NCI-H2081 (cell line): ENCODE data around the gene NPAS4.
"Not testable (repeated sequence)": the region's sequence is repeated elsewhere in the genome, so short reads cannot be mapped to it uniquely, and the experiment has no call there.

Experiments used
- DNase-seq, 2 experiments: peaks; one replicate each; lab custom pipeline; 2025; lab: John Stamatoyannopoulos, UW

The NPAS4 gene

DNA sequence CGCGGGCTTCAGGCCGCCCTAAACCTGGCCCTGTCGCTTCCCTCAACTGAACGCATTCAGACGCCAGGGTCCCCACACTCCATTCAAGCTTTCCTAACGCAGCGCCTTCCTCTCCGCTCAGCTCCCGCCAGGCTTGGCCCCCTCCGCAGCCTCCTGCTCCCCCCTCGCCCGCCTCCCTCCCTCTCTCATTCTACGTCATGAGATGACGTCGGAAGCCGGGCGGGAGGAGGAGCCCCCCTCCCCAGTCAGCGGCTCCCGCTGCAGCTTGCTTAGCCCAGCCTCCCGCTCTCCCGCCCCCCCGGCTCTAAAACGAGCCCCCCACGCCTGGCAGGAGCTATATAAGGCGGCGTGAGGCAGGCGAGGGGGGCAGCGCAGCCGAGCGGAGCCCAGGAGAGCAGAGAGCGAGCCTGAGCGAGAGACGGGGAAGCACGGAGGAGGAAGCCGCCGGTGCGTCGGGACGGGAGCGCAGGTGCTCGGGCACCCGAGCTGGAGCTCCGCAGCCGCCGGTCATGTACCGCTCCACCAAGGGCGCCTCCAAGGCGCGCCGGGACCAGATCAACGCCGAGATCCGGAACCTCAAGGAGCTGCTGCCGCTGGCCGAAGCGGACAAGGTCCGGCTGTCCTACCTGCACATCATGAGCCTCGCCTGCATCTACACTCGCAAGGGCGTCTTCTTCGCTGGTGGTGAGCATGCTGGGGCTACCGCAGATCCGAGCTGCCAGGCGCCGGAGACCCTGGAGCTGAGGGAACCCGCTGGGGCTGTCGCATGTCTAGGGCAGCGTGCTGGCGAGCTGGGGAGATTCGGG is at the start of gene NPAS4:
Gene NPAS4 (plus strand): TSS at position 365 of the 806 bp plus-strand sequence. CDS start 145 bp downstream, at position 510.
- DNase-seq: peak; percentile 75 to 80

- DNase-seq: peak; percentile 95
Measured at GRCh38 chr11:66371627-66372415, 49.0 kb upstream of the NPAS4 start, which contains the start of gene SLC29A2. TSS of gene SLC29A2 (minus strand) at chr11:66371760. CDS start at chr11:66371591, 169 bp downstream.

- no peak for DNase-seq
Measured at GRCh38 chr11:66373265-66373664, 47.6 kb upstream of the NPAS4 start.

DNA sequence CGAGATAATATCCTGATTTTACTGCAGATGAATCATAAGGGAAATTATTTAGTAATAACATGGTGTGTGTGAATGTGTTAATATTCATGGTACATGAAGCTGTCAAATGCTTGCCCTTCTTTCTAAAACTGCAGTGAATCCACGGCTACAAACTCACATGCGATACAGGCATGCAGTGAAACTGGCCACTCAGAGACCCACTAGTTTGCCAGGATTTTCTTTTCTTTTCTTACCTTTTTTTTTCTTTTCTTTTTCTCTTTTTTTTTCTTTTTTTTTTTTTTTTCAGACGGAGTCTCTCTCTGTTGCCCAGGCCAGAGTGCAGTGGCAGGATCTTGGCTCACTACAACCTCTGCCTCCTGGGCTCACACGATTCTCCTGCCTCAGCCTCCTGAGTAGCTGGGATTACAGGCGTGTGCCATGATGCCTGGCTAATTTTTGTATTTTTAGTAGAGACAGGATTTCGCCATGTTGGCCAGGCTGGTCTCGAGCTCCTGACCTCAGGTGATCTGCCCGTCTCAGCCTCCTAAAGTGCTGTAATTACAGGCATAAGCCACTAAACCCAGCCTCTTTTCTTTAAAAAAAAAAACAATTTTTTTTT is 47.0 kb upstream of the NPAS4 start:
- DNase-seq: not testable (repeated sequence)

- not testable (repeated sequence) for DNase-seq
Measured at GRCh38 chr11:66380264-66380663, 40.6 kb upstream of the NPAS4 start.

GRCh38 chr11:66384316-66384715 is 36.5 kb upstream of the NPAS4 start:
- not testable (repeated sequence) for DNase-seq

GRCh38 chr11:66386171-66387069 is 34.4 kb upstream of the NPAS4 start:
- peak; percentile 84 to 87 for DNase-seq

- DNase-seq: peak; percentile 73 to 74
Measured at GRCh38 chr11:66388780-66389386, 32.0 kb upstream of the NPAS4 start.

GRCh38 chr11:66391322-66391721 is 29.5 kb upstream of the NPAS4 start:
- no peak for DNase-seq

DNA sequence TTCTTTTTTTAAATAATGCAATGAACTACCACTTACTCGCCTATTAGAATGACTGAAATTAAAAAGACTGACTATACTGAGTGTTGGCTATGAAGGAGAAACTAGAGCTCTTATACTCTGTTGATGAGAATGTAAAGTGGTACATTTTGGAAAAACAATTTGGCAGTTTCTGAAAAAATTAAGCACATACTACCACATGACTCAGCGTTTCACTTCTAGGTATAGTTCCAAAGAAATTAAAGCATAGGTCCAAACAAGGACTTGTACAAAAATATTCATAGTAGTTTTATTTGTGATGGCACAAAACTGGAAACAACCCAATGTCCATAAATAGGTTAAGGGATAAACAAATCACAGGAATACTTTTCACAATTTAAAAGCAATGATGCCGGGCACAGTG is 26.9 kb upstream of the NPAS4 start:
- DNase-seq: no peak

- DNase-seq: no peak
Measured at GRCh38 chr11:66407651-66408050, 13.2 kb upstream of the NPAS4 start.

- peak; percentile 89 to 90 for DNase-seq
Measured at GRCh38 chr11:66408488-66409214, 12.2 kb upstream of the NPAS4 start.

DNA sequence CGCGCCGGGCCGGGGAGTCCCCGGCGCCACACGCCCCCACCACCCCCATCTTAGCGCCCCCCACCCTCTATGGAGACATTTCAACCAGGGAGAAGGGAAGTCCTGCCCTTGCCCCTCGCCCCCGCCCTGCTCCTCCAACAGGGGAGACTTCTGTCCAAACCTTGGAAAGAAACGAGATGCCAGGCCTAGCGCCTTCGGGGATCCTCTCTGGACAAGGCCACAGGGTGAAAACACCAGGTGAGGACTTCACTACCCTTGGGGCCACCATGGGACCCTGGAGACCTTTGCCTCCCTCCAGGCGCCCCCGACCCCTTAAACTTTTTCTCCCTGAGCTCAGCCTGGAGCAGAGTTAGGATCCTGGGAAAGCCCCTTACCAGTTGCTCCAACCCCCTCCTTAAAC is 11.6 kb upstream of the NPAS4 start:
- DNase-seq: no peak

- DNase-seq: no peak
Measured at GRCh38 chr11:66410191-66410590, 10.6 kb upstream of the NPAS4 start.

- no peak for DNase-seq
Measured at GRCh38 chr11:66411323-66411722, 9.5 kb upstream of the NPAS4 start.

- no peak for DNase-seq
Measured at GRCh38 chr11:66412110-66412509, 8.7 kb upstream of the NPAS4 start.

- DNase-seq: no peak
Measured at GRCh38 chr11:66413167-66413566, 7.7 kb upstream of the NPAS4 start.

DNA sequence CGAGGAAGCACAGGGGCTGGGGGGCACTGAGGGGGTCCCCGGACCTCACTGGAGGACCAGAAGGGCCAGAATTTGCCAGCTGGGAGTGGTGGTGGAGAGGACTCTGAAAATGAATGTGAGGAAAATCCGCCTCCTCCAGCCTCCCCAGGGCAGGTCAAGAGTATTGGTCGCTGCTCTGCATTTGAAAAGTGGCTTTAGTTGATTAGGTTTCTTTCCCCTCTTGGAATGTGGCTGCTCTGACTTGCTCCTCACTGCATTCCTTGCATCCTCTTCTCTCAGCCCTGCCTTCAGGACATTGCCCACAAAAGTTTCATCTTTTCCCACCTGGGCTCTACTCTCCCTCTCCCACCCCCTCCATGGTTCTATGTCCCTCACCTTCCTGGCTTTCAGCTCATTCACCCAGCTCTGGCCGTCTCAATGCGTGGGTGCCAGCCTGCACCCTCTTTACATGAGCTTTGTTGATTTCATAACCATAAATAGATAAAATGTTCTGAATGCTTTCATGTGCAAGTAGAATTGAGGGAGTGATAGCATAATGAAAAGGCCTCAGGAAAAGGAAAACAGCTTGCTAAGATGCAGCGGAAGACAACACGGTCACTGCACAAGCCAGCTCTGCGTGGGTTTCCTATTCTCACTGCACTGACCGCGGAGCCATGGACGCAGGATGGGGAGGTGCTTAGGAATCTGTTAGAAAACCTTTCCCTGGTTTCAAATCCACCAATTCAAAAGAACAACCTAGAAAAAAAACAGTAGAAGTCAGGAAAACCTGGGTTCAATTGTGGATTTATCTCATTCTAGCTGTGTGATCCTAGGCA is 6.5 kb upstream of the NPAS4 start:
- DNase-seq: no peak

- no peak for DNase-seq
Measured at GRCh38 chr11:66415423-66415822, 5.4 kb upstream of the NPAS4 start.

- DNase-seq: no peak
Measured at GRCh38 chr11:66417000-66417399, 3.8 kb upstream of the NPAS4 start.
